ENCODE measurements around the gene DPP6.
"Not testable (repeated sequence)": the region's sequence is repeated elsewhere in the genome, so short reads cannot be mapped to it uniquely, and the experiment has no call there.

The DPP6 gene

DNA sequence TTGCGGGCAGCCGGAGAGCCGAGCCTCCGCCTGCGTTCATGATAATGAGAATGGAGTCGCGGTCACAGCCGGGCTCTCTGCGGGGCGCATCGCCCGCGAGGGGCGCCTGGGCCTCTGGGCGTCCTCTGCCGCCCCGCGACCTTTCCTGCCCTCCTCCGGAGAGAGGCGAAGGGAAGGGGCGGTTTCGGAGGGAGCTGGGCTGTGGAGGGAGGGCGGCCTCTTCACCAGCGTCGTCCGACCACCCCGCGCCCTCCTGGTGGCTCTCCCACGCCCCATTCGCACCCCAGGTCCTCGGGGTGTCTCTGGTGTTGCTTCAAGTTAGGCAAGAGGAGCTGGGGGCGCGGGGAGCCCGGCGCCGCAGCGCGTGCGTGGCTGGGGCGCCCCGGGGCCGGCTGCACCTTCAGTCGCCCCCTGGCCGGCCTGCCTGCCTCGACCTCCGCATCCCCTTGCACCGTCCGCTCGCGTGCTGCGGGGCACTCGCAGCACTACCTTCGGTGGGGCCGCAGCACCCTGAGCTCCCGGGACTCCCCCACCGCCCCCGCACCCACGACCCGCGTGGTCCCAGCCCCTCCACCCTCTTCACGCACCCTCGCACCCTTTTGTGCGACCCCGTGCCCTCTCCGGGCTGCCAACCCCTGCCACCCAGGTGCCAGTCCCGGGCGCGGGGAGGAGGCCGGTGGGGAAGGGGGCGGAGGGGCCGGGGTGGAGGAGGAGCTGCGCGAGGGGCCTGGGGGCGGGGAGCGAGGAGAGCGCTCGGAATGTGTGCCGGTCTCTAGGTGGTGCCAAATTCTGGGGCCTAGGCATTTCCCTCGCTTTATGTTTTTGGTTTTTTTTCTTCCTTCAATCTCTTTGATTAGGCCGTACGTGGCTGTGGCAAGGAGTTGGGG, at the start of gene DPP6:
Gene DPP6, plus strand, starts transcription at position 756 of the 887 bp plus-strand sequence.
- DNase-seq: not testable (repeated sequence)

DNA sequence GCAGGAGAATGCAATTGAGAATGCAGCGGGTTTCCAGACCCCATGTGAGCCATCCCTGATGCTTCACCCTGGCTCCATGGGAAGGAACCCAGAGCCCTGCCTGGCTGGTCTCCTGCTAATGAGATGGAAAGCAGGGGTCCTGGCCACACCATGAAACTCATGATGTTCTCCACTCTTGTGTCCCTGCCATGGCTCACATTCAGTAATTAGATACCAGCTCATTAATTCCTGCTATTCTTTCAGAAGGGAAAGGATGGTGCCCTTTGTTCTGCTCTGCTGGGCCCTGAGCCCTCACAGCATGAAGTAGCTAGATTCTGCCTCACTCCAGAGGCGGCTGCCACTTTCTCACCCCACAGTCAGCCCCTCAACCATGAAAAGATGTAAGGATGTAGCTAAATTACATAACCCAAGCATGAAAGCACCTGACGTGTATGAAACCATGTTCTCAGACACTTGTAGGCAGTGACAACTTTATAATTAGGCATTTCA, 42.7 kb upstream of the DPP6 start:
- not testable (repeated sequence) for DNase-seq

- not testable (repeated sequence) for DNase-seq
These were observed 41.3 kb upstream of the DPP6 start for GRCh38 chr7:154010726-154011568.

DNA sequence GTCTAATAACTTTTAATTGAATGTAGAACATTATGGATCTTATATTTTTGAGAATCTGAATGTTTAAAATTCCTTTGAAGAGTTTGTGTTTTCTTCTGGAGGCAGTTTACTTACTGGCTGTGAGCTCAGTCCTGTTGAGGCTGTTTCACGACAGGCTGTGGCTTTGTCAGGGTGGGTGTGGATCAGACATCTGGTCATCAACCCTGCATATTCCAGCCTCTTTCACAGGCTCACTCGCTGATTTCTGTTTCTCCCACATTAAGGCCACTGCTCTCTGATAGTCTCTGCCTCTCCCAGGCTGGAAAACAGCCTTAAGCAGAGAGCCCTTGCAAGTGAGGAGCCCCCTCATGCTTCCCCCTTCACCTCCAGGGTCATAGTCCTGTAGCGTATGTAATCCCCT, 39.4 kb upstream of the DPP6 start:
- not testable (repeated sequence) for DNase-seq

- DNase-seq: not testable (repeated sequence)
These were observed 36.6 kb upstream of the DPP6 start for GRCh38 chr7:154015636-154016035.

GRCh38 chr7:154018354-154018753, 33.8 kb upstream of the DPP6 start:
- DNase-seq: not testable (repeated sequence)

DNA sequence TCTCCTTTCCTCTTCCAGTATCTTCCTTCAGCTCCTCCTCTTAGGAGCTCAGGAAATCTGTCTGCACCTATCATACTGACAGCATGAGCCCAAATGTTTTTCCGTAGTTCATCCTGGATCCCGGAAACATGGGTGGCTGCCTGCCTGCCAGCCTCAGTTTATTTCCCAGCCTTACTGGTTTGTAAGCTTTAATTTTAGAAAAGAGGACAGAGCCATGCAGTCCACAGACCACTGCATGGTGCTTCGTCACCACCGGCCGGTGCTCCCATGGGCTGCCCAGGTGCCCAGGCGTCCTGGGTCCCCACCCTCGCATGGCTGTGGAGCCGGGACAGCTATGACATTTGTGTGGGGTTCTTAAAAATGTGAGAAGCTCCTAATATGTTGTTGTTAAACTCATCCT, 24.4 kb upstream of the DPP6 start:
- DNase-seq: not testable (repeated sequence)

- not testable (repeated sequence) for DNase-seq
These were observed 21.6 kb upstream of the DPP6 start for GRCh38 chr7:154030476-154031080.

GRCh38 chr7:154039466-154040165, 12.6 kb upstream of the DPP6 start:
- not testable (repeated sequence) for DNase-seq

GRCh38 chr7:154050394-154050793, 1.8 kb upstream of the DPP6 start:
- not testable (repeated sequence) for DNase-seq

- not testable (repeated sequence) for DNase-seq
These were observed 1.1 kb upstream of the DPP6 start for GRCh38 chr7:154051006-154051642.

GRCh38 chr7:154052530-154053252, 493 bp downstream of the DPP6 start:
- DNase-seq: not testable (repeated sequence)

GRCh38 chr7:154053466-154054312, 1.5 kb downstream of the DPP6 start:
- not testable (repeated sequence) for DNase-seq

GRCh38 chr7:154054664-154055063, 2.5 kb downstream of the DPP6 start:
- not testable (repeated sequence) for DNase-seq

DNA sequence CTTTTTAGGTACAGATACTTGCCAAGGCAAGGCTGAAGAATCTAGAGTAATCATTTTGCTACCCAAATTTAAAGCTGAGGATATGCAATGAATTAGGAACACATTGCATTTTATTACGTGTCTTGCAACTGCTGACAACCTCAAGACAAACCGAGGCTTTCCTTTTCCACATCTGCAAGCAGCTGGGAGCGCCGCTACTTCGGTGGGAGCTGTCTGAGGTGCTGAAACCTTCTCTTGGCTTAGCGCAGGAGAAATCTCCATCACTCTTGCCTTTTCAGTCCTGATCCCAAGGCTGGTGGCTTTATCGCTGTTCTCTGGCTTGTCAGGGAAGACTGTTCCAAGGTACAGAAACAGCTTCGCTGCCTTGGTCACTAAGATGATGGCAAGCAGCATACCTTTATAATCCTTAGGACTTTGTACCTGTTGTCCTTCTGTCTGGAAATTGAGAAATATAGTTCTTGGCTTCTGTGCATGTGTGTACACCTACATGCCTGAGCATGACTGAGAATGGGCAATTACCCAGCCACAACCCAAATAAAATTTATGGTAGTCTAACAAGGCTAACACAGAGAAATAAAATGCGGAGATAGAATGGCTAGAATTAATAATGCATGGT, 3.4 kb downstream of the DPP6 start:
- DNase-seq: not testable (repeated sequence)

GRCh38 chr7:154058783-154059182, 6.6 kb downstream of the DPP6 start:
- DNase-seq: not testable (repeated sequence)

DNA sequence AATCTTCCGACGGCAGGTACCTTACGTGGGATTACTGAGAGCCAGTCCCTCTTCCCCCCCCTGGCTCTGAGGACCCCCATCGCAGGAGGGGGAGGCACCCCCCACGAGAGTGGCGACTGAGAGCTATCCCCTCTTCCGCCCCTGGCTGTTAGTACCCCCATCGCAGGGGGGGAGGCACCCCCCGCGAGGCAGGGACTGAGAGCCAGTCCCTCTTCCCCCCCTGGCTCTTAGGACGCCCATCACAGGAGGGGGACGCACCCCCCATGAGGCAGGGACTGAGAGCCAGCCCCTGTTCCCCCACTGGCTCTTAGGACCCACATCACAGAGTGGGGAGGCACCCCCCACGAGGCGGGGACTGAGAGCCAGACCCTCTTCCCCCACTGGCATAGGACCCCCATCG, 8.4 kb downstream of the DPP6 start:
- not testable (repeated sequence) for DNase-seq

DNA sequence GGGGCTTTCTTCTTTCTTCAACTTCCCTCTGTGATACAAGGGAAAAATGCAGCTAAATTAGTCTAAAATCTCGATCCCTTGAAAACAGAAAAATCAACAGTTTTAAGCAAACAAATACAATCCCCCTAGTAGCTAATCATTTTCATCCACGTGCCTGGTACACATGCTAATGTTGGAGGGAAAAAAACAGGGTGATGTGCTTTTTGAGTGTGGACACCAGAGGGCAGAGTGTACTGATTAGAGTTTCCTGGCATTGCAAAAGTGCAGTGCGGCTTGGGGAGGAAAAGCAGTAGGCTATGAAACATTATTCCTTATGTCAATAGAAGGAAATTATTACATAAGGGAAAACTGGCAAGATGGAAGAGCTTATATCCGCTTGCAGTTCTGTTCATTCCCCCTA, 19.6 kb downstream of the DPP6 start:
- not testable (repeated sequence) for DNase-seq

DNA sequence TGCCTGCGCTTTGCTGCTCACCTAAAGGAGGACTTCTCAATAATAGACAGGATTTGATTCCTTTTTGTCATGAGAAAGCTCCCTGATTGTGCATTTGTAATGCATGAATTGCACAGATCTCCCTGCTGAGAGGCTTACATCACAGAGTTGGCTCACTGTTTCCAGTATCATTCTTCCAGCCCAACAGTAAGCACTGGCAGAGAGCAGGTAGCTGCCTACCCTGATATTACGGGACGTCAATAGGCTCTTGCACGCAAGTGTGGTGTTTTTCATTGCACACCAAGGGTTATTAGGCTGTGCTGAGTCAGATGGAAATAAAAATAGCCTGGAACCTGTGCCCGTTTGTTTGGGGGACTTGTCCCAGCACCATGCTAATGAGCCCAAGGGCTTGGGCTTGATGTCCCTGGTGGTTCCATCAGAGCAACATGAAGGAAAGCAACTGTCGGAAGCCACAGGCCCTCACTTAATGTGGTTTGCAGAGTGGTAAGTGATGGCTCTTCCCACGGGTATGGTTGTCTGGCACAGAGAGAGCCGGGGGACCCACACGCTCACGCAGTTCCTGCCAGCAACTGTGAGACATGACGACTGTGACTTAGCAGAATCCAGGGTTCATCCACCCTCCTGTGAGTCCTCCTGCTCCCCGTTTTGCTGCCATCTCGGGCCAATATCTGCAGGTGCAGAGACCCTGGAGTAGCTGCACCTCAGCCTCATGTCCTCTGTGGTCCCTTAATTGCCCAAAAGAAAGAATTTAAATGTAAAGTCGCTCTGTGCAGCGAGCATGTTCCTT, 20.4 kb downstream of the DPP6 start:
- DNase-seq: not testable (repeated sequence)
